Adrenal gland (tissue), 12 donors: ENCODE data around the gene H6PD. TPM values are rescaled to one million over a fixed set of nuclear protein-coding genes. Genes with fewer than 3 reads are reported as not detected.

Experiments
- DNase-seq, 7 donors: peaks; one replicate each; pipeline ENCODE4 v3.0.0-alpha.2; 2019 to 2020
- H3K27ac ChIP-seq, 5 donors: fragments of 200-600 bp; sonication (generic) in 4 of 5; 1 replicate in 3 of 5; 2 replicates in 2 of 5; pipeline versions ENCODE4 v1.5.1 to v1.8.0; 2016 to 2020; ENCODE audit warnings: mild to moderate bottlenecking in 1 of 5
- H3K27me3 ChIP-seq: fragments of 200-600 bp; 2 replicates; pipeline ENCODE4 v1.8.0; 2021
- H3K36me3 ChIP-seq, 2 donors: fragments of 200-600 bp; replicated peaks in 1 of 2; 1 replicate in 1 of 2; 2 replicates in 1 of 2; pipeline versions ENCODE4 v1.5.1 to v1.8.0; 2018 to 2022
- H3K4me1 ChIP-seq, 2 donors: fragments of 200-600 bp; replicated peaks in 1 of 2; 1 replicate in 1 of 2; 2 replicates in 1 of 2; pipeline versions ENCODE4 v1.5.1 to v1.8.0; 2018 to 2021
- H3K4me3 ChIP-seq, 4 donors: fragments of 200-600 bp; sonication (generic) in 3 of 4; one replicate each; pipeline ENCODE4 v1.5.1; 2016 to 2018
- H3K9me3 ChIP-seq, 3 donors: fragments of 200-600 bp; sonication (generic) in 1 of 3; replicated peaks in 1 of 3; 1 replicate in 2 of 3; 2 replicates in 1 of 3; pipeline versions ENCODE4 v1.5.1 to v1.8.0; 2016 to 2021
- CTCF ChIP-seq, 6 experiments: fragments of 450-650 bp in 4 of 6; fragments of 200-600 bp in 2 of 6; sonication (generic) in 1 of 6; IDR thresholded peaks; 1 replicate in 5 of 6; 2 replicates in 1 of 6; pipeline versions ENCODE4 v1.5.1 to v1.8.0; 2016 to 2021; ENCODE audit warnings: antibody characterized with exemption in 6 of 6, mild to moderate bottlenecking in 2 of 6, moderate library complexity in 1 of 6
- POLR2A ChIP-seq, 2 donors: fragments of 450-650 bp; IDR thresholded peaks; one replicate each; pipeline ENCODE4 v1.6.1; 2017; ENCODE audit warnings: antibody characterized with exemption in 2 of 2, mild to moderate bottlenecking in 2 of 2, moderate library complexity in 1 of 2
- WGBS, 4 donors: extraction: QIAGEN DNeasy Blood & Tissue Kit in 2 of 4; methylation state at CpG; one replicate each; pipeline versions ENCODE4 v1.1.5 to v1.1.7; 2013 to 2017; 5-methylcytosine and 5-hydroxymethylcytosine counted together
- intact Hi-C, 2 donors: fragments of 100-400 bp; cut with DNase I; formaldehyde crosslinking; loops; one replicate each; pipeline versions ENCODE4 v1.14.1 to v1.15.0; 2022 to 2023
- polyA plus RNA-seq, 3 donors: library from polyadenylated mRNA; stranded (reverse); fragments of 200-250 nt in 2 of 3; fragments of 350-450 nt in 1 of 3; fragmentation: Illumina TruSeq in 1 of 3; extraction: RNeasy Lipid Tissue Mini Kit (QIAGEN cat#74804) in 1 of 3; gene quantifications; one replicate each; pipeline ENCODE4 v1.2.3, GENCODE V29; 2013 to 2014
- total RNA-seq, 9 donors: library from RNA; depleted of rRNA in 4 of 9; stranded (reverse); fragments of >200 nt in 4 of 9; fragments of 120-200 nt in 1 of 9; fragmentation: NEBNext Ultra II Directional in 1 of 9; extraction: Animal tissue kit (Norgen Biotek cat#: 25700) in 1 of 9; gene quantifications; one replicate each; pipeline versions ENCODE4 v1.1.0 to v1.2.4, GENCODE V29; 2013 to 2023
- donor health status: healthy with polysubstance abuse.
- donor health status: Bipolar disorder and iron deficiency.
- donor health status: DM: yes; HTN: yes; CAD: no.
- donor health status: DM: no; HTN: no; CAD: no.
- donor health status: DM: no; HTN: no; CAD: no.
- donor health status: DM: yes; HTN: yes; CAD: no.

The H6PD gene
- total and polyA plus RNA-seq, 12 donors, result 20.3 to 116 (median 80.4) TPM

DNA sequence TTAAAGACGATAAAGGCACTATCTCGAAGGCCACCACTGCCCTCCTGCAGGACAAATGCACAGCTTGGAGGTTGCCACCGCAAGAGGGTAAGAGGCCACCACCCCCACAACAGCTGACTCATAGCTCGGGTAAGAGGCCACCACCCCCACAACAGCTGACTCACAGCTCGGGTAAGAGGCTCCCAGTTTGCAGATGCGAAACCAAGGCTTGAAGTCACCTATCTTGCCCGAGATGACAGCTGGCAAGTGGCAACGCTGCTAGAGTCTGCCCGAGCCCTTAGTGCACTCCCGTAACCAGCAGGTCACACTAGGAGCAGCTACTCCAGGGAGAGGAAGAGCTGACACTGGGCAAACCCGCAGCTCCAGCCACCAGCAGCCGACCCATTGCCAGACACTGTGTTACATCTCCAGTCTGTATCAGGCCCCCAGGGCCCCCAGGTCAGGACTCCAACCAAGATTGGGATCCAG, 41.0 kb downstream of the H6PD start:
- no peaks in the 10 kb centered on the region for H3K36me3 ChIP-seq
- peaks cover 8 to 23% of the 10 kb centered on the region in 2 donors for H3K4me1 ChIP-seq
- peak overlapping the region in 3 of 5 donors; percentile 23 to 56 (median 24) for H3K27ac ChIP-seq
- no peaks in the 10 kb centered on the region for H3K27me3 ChIP-seq
- no peak overlapping the region for H3K4me3 ChIP-seq
- peak; percentile 78 to 93 (median 84) for DNase-seq
- WGBS, 4 donors, result 27 to 70% (median 40%) methylated on average over 2 to 12 of the region's 12 CpGs
- TF ChIP-seq CTCF (IDR thresholded peaks at IDR 0.05), result no peak
- no peak for TF ChIP-seq POLR2A (IDR thresholded peaks at IDR 0.05)
- H3K9me3 ChIP-seq, result no peaks in the 10 kb centered on the region
- intact Hi-C loops, result no loop called here

DNA sequence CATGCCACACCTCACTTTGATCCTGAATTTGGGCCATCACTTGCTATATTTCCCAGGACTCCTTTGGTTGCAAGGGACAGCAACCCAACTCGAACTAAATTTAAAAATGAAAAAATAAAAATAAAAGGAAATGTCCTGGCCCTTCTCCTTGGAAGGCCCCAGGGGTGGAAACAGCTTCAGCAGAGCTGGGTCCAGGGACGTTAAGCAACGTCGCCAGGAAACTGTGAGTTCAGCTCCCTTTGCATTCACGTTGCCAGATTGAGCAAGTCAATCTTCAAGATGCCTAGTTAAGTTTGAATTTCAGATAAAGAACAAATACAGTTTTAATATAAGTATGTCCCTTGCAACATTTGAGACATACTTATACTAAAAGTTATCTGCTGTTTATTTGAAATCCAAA, 43.5 kb downstream of the H6PD start:
- TF ChIP-seq CTCF (IDR thresholded peaks at IDR 0.05), result no peak
- TF ChIP-seq POLR2A (IDR thresholded peaks at IDR 0.05), result no peak
- Histone ChIP-seq H3K4me3 (no peak overlapping the region), H3K27me3 (no peaks in the 10 kb centered on the region), H3K36me3 (no peaks in the 10 kb centered on the region), H3K9me3 (no peaks in the 10 kb centered on the region), H3K4me1 (peaks cover 10 to 28% of the 10 kb centered on the region in 2 donors), H3K27ac (no peak overlapping the region)
- intact Hi-C loops, result no loop called here
- DNase-seq, result no peak
- 78 to 83% (median 79%) methylated on average over 5 of the region's 5 CpGs for WGBS, 4 donors

DNA sequence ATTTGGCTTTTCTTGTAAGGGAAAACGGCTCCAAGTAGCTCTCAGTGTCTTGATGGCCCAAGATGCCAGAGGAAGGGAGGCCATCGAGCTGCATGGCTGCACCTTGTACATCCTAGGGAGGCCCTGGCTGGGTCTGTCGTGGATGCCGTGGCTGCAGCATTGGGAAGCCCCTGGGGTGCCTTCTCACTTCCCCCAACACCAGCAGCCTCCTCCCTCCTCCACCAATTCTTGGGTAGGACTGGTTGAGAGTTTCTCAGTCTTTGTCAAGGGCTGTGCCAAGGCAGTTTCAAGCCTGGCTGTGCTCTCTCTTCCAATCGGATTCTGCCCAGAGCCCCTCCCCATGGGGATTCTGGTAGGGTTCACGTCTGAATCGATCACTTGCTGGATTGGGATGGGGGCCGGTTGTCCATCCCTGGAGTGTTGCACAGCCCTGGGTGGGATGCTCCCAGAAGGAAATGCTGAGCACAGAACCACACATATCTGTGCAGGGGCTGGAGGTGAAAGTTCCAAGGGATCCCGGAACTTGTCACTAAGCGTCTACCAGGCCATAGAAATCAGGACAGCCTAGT, 44.1 kb downstream of the H6PD start:
- no peak overlapping the region for H3K27ac ChIP-seq
- intact Hi-C loops, result no loop called here
- DNase-seq, result no peak

More for the DNA sequence above, 44.1 kb downstream of the H6PD start:
- Histone ChIP-seq H3K4me1 (peaks cover 10 to 28% of the 10 kb centered on the region in 2 donors), H3K27me3 (no peaks in the 10 kb centered on the region), H3K4me3 (no peak overlapping the region), H3K9me3 (no peaks in the 10 kb centered on the region), H3K36me3 (no peaks in the 10 kb centered on the region)
- no peak for TF ChIP-seq POLR2A (IDR thresholded peaks at IDR 0.05)
- TF ChIP-seq CTCF (IDR thresholded peaks at IDR 0.05), result no peak
- WGBS, 4 donors, result 81 to 95% (median 89%) methylated on average over 7 to 10 of the region's 10 CpGs
